Measurements from ENCODE around the gene FRAS1.

DNA sequence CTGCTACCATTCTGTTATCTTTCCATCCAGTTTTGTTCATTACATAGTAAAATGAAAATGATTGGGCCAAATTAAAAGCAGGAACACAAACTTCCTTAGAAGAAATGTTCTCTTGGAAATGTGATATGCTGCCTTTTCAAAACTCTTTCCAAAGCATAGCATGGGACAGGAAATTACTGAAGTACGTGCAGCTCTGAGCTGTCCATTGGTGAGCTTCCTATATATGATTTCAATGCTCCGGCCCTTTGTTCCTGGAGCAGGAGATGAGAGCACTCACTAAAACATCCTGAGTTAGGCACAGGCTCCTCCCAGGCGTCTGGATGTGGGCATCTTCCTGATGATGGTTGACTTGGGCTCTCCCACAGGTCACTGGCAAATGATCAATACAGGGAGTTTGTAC is 461.4 kb downstream of the FRAS1 start:
- no peak for TF ChIP-seq FOXA1 (IDR thresholded peaks at IDR 0.05)
- no peak for TF ChIP-seq TARDBP (IDR thresholded peaks at IDR 0.05)
- no peak for TF ChIP-seq ARNT (IDR thresholded peaks at IDR 0.05)
- no peak for TF ChIP-seq SUZ12 (IDR thresholded peaks at IDR 0.05)
- no peak for TF ChIP-seq CTBP1 (IDR thresholded peaks at IDR 0.05; ENCODE audit: borderline replicate concordance)
- TF ChIP-seq SP1 (IDR thresholded peaks at IDR 0.05) = no peak
- TF ChIP-seq, protein P1, sequence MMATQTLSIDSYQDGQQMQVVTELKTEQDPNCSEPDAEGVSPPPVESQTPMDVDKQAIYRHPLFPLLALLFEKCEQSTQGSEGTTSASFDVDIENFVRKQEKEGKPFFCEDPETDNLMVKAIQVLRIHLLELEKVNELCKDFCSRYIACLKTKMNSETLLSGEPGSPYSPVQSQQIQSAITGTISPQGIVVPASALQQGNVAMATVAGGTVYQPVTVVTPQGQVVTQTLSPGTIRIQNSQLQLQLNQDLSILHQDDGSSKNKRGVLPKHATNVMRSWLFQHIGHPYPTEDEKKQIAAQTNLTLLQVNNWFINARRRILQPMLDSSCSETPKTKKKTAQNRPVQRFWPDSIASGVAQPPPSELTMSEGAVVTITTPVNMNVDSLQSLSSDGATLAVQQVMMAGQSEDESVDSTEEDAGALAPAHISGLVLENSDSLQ (IDR thresholded peaks at IDR 0.05) = no peak
- TF ChIP-seq NFRKB (IDR thresholded peaks at IDR 0.05) = no peak
- no peak for TF ChIP-seq FOXK2 (IDR thresholded peaks at IDR 0.05)
- TF ChIP-seq ZNF384 (IDR thresholded peaks at IDR 0.05) = no peak
- no peak for TF ChIP-seq FOXM1 (IDR thresholded peaks at IDR 0.05; ENCODE audit: borderline replicate concordance)

All from HEK293T (cell line).